Vagina (tissue), 2 donors: ENCODE results near the gene LRRFIP1.

Source experiments
- CTCF ChIP-seq, 3 experiments: fragments of 450-650 bp in 2 of 3; fragments of 200-600 bp in 1 of 3; sonication (generic) in 1 of 3; IDR thresholded peaks; one replicate each; pipeline ENCODE4 v1.5.1; 2017 to 2019; ENCODE audit warnings: antibody characterized with exemption in 3 of 3, mild to moderate bottlenecking in 2 of 3, moderate library complexity in 2 of 3
- POLR2A ChIP-seq, 2 donors: fragments of 450-650 bp; IDR thresholded peaks; one replicate each; pipeline ENCODE4 v1.6.1; 2017; ENCODE audit warnings: antibody characterized with exemption in 2 of 2, mild to moderate bottlenecking in 2 of 2, moderate library complexity in 2 of 2
- POLR2AphosphoS5 ChIP-seq, 2 donors: sonication (generic); formaldehyde crosslinking; IDR thresholded peaks; one replicate each; pipeline ENCODE4 v1.9.0; 2017; ENCODE audit warnings: antibody characterized with exemption in 2 of 2, mild to moderate bottlenecking in 2 of 2, low read depth in 1 of 2; ENCODE audit not compliant: insufficient read depth in 1 of 2

- TF ChIP-seq POLR2A (IDR thresholded peaks at IDR 0.05) = no peak
- no peak for TF ChIP-seq CTCF (IDR thresholded peaks at IDR 0.05)
- no peak for TF ChIP-seq POLR2AphosphoS5 (IDR thresholded peaks at IDR 0.05; ENCODE audit: insufficient read depth in 1 of 2, low read depth in 1 of 2)
Measured at GRCh38 chr2:237818066-237818473, 190.7 kb downstream of the LRRFIP1 start.
